HEK293 (cell line): ENCODE measurements around the gene MTMR4.

Experiments
- PRDM10 ChIP-seq: fragments of 450-650 bp; formaldehyde crosslinking; IDR thresholded peaks from 2 replicates; pipeline ENCODE4 v1.5.1; 2016; ENCODE audit warnings: missing biosample characterization, missing genetic modification characterization
- ZBTB10 ChIP-seq: fragments of 450-650 bp; formaldehyde crosslinking; IDR thresholded peaks from 2 replicates; pipeline ENCODE4 v1.5.1; 2016; ENCODE audit warnings: missing biosample characterization, missing genetic modification characterization
- ZBTB11 ChIP-seq: fragments of 450-650 bp; formaldehyde crosslinking; conservative IDR thresholded peaks from 2 replicates; pipeline ENCODE4 v1.5.1; 2016; ENCODE audit warnings: low read depth, missing biosample characterization, missing genetic modification characterization
- ZFP3 ChIP-seq: fragments of 450-650 bp; formaldehyde crosslinking; IDR thresholded peaks from 2 replicates; pipeline ENCODE4 v1.5.1; 2016; ENCODE audit warnings: low read depth, missing biosample characterization, missing genetic modification characterization
- ZNF211 ChIP-seq: fragments of 450-650 bp; formaldehyde crosslinking; IDR thresholded peaks from 2 replicates; pipeline ENCODE4 v1.5.1; 2016; ENCODE audit warnings: low read depth, missing biosample characterization, missing genetic modification characterization
- ZNF350 ChIP-seq: fragments of 450-650 bp; formaldehyde crosslinking; IDR thresholded peaks from 2 replicates; pipeline ENCODE4 v1.5.0; 2017; ENCODE audit warnings: missing biosample characterization, mild to moderate bottlenecking, missing genetic modification characterization
- ZNF555 ChIP-seq: fragments of 450-650 bp; formaldehyde crosslinking; conservative IDR thresholded peaks from 2 replicates; pipeline ENCODE4 v1.5.1; 2017; ENCODE audit warnings: missing biosample characterization, mild to moderate bottlenecking, missing genetic modification characterization, inconsistent platforms
- ZNF677 ChIP-seq: fragments of 450-650 bp; IDR thresholded peaks from 2 replicates; pipeline ENCODE4 v1.5.0; 2018; ENCODE audit warnings: missing biosample characterization, mild to moderate bottlenecking, missing genetic modification characterization, moderate library complexity
- ZSCAN30 ChIP-seq: fragments of 450-650 bp; IDR thresholded peaks from 2 replicates; pipeline ENCODE4 v1.5.1; 2018; ENCODE audit warnings: missing biosample characterization, mild to moderate bottlenecking, missing genetic modification characterization, moderate library complexity
- TF ChIP-seq, protein P1 (sequence below): fragments of 450-650 bp; formaldehyde crosslinking; IDR thresholded peaks from 2 replicates; pipeline ENCODE4 v1.5.1; 2017; ENCODE audit warnings: missing biosample characterization, missing genetic modification characterization
- TF ChIP-seq, protein P2 (sequence below): fragments of 450-650 bp; formaldehyde crosslinking; IDR thresholded peaks from 2 replicates; pipeline ENCODE4 v1.5.1; 2016; ENCODE audit warnings: missing biosample characterization, missing genetic modification characterization, borderline replicate concordance
- TF ChIP-seq, protein P3 (sequence below): fragments of 450-650 bp; formaldehyde crosslinking; IDR thresholded peaks from 2 replicates; pipeline ENCODE4 v1.5.1; 2016; ENCODE audit warnings: missing biosample characterization, missing genetic modification characterization, borderline replicate concordance
- TF ChIP-seq, protein P4 (sequence below): fragments of 450-650 bp; formaldehyde crosslinking; IDR thresholded peaks from 2 replicates; pipeline ENCODE4 v1.5.1; 2016; ENCODE audit warnings: missing biosample characterization, missing genetic modification characterization

The MTMR4 gene

GRCh38 chr17:58452738-58453137 is 61.7 kb downstream of the MTMR4 start (continued):
- TF ChIP-seq, protein P1, sequence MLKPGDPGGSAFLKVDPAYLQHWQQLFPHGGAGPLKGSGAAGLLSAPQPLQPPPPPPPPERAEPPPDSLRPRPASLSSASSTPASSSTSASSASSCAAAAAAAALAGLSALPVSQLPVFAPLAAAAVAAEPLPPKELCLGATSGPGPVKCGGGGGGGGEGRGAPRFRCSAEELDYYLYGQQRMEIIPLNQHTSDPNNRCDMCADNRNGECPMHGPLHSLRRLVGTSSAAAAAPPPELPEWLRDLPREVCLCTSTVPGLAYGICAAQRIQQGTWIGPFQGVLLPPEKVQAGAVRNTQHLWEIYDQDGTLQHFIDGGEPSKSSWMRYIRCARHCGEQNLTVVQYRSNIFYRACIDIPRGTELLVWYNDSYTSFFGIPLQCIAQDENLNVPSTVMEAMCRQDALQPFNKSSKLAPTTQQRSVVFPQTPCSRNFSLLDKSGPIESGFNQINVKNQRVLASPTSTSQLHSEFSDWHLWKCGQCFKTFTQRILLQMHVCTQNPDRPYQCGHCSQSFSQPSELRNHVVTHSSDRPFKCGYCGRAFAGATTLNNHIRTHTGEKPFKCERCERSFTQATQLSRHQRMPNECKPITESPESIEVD (tag by site-specific recombination), result no peak
- TF ChIP-seq, protein P2, sequence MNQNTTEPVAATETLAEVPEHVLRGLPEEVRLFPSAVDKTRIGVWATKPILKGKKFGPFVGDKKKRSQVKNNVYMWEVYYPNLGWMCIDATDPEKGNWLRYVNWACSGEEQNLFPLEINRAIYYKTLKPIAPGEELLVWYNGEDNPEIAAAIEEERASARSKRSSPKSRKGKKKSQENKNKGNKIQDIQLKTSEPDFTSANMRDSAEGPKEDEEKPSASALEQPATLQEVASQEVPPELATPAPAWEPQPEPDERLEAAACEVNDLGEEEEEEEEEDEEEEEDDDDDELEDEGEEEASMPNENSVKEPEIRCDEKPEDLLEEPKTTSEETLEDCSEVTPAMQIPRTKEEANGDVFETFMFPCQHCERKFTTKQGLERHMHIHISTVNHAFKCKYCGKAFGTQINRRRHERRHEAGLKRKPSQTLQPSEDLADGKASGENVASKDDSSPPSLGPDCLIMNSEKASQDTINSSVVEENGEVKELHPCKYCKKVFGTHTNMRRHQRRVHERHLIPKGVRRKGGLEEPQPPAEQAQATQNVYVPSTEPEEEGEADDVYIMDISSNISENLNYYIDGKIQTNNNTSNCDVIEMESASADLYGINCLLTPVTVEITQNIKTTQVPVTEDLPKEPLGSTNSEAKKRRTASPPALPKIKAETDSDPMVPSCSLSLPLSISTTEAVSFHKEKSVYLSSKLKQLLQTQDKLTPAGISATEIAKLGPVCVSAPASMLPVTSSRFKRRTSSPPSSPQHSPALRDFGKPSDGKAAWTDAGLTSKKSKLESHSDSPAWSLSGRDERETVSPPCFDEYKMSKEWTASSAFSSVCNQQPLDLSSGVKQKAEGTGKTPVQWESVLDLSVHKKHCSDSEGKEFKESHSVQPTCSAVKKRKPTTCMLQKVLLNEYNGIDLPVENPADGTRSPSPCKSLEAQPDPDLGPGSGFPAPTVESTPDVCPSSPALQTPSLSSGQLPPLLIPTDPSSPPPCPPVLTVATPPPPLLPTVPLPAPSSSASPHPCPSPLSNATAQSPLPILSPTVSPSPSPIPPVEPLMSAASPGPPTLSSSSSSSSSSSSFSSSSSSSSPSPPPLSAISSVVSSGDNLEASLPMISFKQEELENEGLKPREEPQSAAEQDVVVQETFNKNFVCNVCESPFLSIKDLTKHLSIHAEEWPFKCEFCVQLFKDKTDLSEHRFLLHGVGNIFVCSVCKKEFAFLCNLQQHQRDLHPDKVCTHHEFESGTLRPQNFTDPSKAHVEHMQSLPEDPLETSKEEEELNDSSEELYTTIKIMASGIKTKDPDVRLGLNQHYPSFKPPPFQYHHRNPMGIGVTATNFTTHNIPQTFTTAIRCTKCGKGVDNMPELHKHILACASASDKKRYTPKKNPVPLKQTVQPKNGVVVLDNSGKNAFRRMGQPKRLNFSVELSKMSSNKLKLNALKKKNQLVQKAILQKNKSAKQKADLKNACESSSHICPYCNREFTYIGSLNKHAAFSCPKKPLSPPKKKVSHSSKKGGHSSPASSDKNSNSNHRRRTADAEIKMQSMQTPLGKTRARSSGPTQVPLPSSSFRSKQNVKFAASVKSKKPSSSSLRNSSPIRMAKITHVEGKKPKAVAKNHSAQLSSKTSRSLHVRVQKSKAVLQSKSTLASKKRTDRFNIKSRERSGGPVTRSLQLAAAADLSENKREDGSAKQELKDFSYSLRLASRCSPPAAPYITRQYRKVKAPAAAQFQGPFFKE (tag by site-specific recombination), result no peak
- no peak for TF ChIP-seq ZNF350 (tag by site-specific recombination)
- TF ChIP-seq, protein P3, sequence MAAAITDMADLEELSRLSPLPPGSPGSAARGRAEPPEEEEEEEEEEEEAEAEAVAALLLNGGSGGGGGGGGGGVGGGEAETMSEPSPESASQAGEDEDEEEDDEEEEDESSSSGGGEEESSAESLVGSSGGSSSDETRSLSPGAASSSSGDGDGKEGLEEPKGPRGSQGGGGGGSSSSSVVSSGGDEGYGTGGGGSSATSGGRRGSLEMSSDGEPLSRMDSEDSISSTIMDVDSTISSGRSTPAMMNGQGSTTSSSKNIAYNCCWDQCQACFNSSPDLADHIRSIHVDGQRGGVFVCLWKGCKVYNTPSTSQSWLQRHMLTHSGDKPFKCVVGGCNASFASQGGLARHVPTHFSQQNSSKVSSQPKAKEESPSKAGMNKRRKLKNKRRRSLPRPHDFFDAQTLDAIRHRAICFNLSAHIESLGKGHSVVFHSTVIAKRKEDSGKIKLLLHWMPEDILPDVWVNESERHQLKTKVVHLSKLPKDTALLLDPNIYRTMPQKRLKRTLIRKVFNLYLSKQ, result no peak
- no peak for TF ChIP-seq PRDM10 (tag by site-specific recombination)
- no peak for TF ChIP-seq ZFP3 (tag by site-specific recombination)
- TF ChIP-seq ZNF555 (tag by site-specific recombination), result no peak
- no peak for TF ChIP-seq ZSCAN30 (tag by site-specific recombination)
- TF ChIP-seq ZBTB10, result no peak
- no peak for TF ChIP-seq ZNF211
- TF ChIP-seq, protein P4, sequence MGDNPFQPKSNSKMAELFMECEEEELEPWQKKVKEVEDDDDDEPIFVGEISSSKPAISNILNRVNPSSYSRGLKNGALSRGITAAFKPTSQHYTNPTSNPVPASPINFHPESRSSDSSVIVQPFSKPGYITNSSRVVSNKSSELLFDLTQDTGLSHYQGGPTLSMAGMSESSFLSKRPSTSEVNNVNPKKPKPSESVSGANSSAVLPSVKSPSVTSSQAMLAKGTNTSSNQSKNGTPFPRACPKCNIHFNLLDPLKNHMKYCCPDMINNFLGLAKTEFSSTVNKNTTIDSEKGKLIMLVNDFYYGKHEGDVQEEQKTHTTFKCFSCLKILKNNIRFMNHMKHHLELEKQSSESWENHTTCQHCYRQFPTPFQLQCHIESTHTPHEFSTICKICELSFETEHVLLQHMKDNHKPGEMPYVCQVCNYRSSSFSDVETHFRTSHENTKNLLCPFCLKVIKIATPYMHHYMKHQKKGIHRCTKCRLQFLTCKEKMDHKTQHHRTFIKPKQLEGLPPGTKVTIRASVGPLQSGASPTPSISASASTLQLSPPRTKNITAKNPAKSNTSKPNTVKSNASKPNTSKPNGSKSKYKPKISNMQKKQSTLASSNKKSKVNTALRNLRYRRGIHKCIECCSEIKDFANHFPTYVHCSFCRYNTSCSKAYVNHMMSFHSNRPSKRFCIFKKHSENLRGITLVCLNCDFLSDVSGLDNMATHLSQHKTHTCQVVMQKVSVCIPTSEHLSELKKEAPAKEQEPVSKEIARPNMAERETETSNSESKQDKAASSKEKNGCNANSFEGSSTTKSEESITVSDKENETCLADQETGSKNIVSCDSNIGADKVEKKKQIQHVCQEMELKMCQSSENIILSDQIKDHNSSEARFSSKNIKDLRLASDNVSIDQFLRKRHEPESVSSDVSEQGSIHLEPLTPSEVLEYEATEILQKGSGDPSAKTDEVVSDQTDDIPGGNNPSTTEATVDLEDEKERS (tag by site-specific recombination), result no peak
- no peak for TF ChIP-seq ZBTB11 (tag by site-specific recombination)
- no peak for TF ChIP-seq ZNF677 (tag by site-specific recombination)
